ENCODE data around the gene MDGA2. TPM values are rescaled to one million over a fixed set of nuclear protein-coding genes. Genes with fewer than 3 reads are reported as not detected.
"Not testable (repeated sequence)": the region's sequence is repeated elsewhere in the genome, so short reads cannot be mapped to it uniquely, and the experiment has no call there.

The MDGA2 gene
- total RNA-seq, 1 donor from 2014 or later, result 0.39 TPM

GRCh38 chr14:47257013-47257412 lies 418.4 kb downstream of the MDGA2 start:
- no peak overlapping the region for H3K4me3 Mint-ChIP-seq (ENCODE audit: unreplicated experiment)
- peaks cover 6% of the 10 kb centered on the region for H3K36me3 Mint-ChIP-seq (ENCODE audit: unreplicated experiment)
- no peak for DNase-seq
- H3K4me1 Mint-ChIP-seq (ENCODE audit: low read depth, unreplicated experiment), result no peaks in the 10 kb centered on the region
- no peaks in the 10 kb centered on the region for H3K9me3 Mint-ChIP-seq (ENCODE audit: unreplicated experiment)
- TF ChIP-seq, protein P1, sequence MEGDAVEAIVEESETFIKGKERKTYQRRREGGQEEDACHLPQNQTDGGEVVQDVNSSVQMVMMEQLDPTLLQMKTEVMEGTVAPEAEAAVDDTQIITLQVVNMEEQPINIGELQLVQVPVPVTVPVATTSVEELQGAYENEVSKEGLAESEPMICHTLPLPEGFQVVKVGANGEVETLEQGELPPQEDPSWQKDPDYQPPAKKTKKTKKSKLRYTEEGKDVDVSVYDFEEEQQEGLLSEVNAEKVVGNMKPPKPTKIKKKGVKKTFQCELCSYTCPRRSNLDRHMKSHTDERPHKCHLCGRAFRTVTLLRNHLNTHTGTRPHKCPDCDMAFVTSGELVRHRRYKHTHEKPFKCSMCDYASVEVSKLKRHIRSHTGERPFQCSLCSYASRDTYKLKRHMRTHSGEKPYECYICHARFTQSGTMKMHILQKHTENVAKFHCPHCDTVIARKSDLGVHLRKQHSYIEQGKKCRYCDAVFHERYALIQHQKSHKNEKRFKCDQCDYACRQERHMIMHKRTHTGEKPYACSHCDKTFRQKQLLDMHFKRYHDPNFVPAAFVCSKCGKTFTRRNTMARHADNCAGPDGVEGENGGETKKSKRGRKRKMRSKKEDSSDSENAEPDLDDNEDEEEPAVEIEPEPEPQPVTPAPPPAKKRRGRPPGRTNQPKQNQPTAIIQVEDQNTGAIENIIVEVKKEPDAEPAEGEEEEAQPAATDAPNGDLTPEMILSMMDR (IDR thresholded peaks at IDR 0.05; ENCODE audit: partially characterized antibody, unreplicated experiment), result no peak
- peaks cover 2% of the 10 kb centered on the region for H3K27me3 Mint-ChIP-seq (ENCODE audit: unreplicated experiment)
- no peak overlapping the region for H3K27ac Mint-ChIP-seq (ENCODE audit: unreplicated experiment)

GRCh38 chr14:47252802-47253201 lies 422.6 kb downstream of the MDGA2 start:
- Mint-ChIP-seq H3K27ac (ENCODE audit: unreplicated experiment) (no peak overlapping the region), H3K9me3 (ENCODE audit: unreplicated experiment) (no peaks in the 10 kb centered on the region), H3K27me3 (ENCODE audit: unreplicated experiment) (peaks cover 2% of the 10 kb centered on the region), H3K36me3 (ENCODE audit: unreplicated experiment) (peaks cover 6% of the 10 kb centered on the region), H3K4me1 (ENCODE audit: low read depth, unreplicated experiment) (no peaks in the 10 kb centered on the region), H3K4me3 (ENCODE audit: unreplicated experiment) (no peak overlapping the region)
- DNase-seq, result no peak
- TF ChIP-seq, protein P1 (IDR thresholded peaks at IDR 0.05; ENCODE audit: partially characterized antibody, unreplicated experiment), result no peak

DNA sequence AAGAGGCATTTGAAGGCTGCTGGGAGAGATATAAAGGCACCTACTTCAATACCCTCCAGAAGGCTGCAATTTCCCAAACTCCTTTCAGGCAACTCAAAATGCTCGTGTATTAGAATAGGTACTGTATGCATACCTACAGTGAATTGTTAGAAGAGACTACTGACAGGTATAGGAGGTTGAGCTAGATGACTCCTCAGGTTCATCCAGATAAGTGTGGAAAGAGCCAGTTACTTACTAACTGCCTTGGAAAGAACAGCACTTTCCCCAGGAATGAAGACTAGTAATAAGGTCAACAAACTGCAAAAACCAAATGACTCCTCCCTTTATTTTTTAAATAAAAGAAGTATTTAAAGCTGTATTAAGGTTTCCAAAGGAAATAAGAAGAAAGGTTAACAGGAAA lies 429.0 kb downstream of the MDGA2 start:
- Mint-ChIP-seq H3K4me3 (ENCODE audit: unreplicated experiment) (no peak overlapping the region), H3K36me3 (ENCODE audit: unreplicated experiment) (no peaks in the 10 kb centered on the region), H3K9me3 (ENCODE audit: unreplicated experiment) (peaks cover 2% of the 10 kb centered on the region), H3K27ac (ENCODE audit: unreplicated experiment) (no peak overlapping the region), H3K27me3 (ENCODE audit: unreplicated experiment) (peaks cover 3% of the 10 kb centered on the region), H3K4me1 (ENCODE audit: low read depth, unreplicated experiment) (no peaks in the 10 kb centered on the region)
- TF ChIP-seq, protein P1 (IDR thresholded peaks at IDR 0.05; ENCODE audit: partially characterized antibody, unreplicated experiment), result no peak
- DNase-seq, result no peak

DNA sequence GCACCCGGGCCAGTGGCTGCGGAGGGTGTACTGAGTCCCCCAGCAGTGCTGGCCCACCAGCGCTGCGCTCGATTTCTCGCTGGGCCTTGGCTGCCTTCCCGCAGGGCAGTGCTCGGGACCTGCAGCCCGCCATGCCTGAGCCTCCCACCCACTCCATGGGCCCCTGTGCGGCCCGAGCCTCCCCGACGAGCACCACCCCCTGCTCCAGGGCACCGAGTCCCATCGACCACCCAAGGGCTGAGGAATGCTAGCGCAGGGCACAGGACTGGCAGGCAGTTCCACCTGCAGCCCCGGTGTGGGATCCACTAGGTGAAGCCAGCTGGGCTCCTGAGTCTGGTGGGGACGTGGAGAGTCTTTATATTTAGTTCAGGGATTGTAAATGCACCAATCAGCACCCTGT lies 432.8 kb downstream of the MDGA2 start:
- not testable (repeated sequence) for DNase-seq; H3K36me3 Mint-ChIP-seq (ENCODE audit: unreplicated experiment); H3K9me3 Mint-ChIP-seq (ENCODE audit: unreplicated experiment); H3K4me3 Mint-ChIP-seq (ENCODE audit: unreplicated experiment); H3K27me3 Mint-ChIP-seq (ENCODE audit: unreplicated experiment); H3K27ac Mint-ChIP-seq (ENCODE audit: unreplicated experiment); H3K4me1 Mint-ChIP-seq (ENCODE audit: low read depth, unreplicated experiment)

- no peak for DNase-seq
- Mint-ChIP-seq H3K27ac (ENCODE audit: unreplicated experiment) (no peak overlapping the region), H3K36me3 (ENCODE audit: unreplicated experiment) (no peaks in the 10 kb centered on the region), H3K4me1 (ENCODE audit: low read depth, unreplicated experiment) (no peaks in the 10 kb centered on the region), H3K9me3 (ENCODE audit: unreplicated experiment) (no peaks in the 10 kb centered on the region), H3K27me3 (ENCODE audit: unreplicated experiment) (peaks cover 3% of the 10 kb centered on the region), H3K4me3 (ENCODE audit: unreplicated experiment) (no peak overlapping the region)
- TF ChIP-seq, protein P1 (IDR thresholded peaks at IDR 0.05; ENCODE audit: partially characterized antibody, unreplicated experiment), result no peak
Measured at GRCh38 chr14:47240748-47241437, 434.5 kb downstream of the MDGA2 start.
